NCI-H460 (cell line): ENCODE results near the gene FGF5. TPM values are rescaled to one million over a fixed set of nuclear protein-coding genes. Genes with fewer than 3 reads are reported as not detected.
"Not testable (repeated sequence)": the region's sequence is repeated elsewhere in the genome, so short reads cannot be mapped to it uniquely, and the experiment has no call there.

ENCODE experiments used
- DNase-seq: peaks from one replicate; pipeline ENCODE4 v3.0.0-alpha.2; 2016; ENCODE audit warnings: low read depth; ENCODE audit errors: extremely low read depth
- polyA plus RNA-seq: library from polyadenylated mRNA; depleted of rRNA; stranded (reverse); fragments of >200 nt; gene quantifications from 2 replicates; pipeline ENCODE4 v1.2.3, GENCODE V29; 2014; cell fraction: nucleus; rRNA removed
- total RNA-seq: library from RNA; depleted of rRNA; stranded (reverse); fragments of >200 nt; shearing (Covaris generic); gene quantifications from 2 replicates; pipeline ENCODE4 v1.2.3, GENCODE V29; 2014; rRNA removed

FGF5 gene, protein sequence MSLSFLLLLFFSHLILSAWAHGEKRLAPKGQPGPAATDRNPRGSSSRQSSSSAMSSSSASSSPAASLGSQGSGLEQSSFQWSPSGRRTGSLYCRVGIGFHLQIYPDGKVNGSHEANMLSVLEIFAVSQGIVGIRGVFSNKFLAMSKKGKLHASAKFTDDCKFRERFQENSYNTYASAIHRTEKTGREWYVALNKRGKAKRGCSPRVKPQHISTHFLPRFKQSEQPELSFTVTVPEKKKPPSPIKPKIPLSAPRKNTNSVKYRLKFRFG
- total RNA-seq = not detected in 2 replicates
- polyA plus RNA-seq = not detected in 2 replicates

DNA sequence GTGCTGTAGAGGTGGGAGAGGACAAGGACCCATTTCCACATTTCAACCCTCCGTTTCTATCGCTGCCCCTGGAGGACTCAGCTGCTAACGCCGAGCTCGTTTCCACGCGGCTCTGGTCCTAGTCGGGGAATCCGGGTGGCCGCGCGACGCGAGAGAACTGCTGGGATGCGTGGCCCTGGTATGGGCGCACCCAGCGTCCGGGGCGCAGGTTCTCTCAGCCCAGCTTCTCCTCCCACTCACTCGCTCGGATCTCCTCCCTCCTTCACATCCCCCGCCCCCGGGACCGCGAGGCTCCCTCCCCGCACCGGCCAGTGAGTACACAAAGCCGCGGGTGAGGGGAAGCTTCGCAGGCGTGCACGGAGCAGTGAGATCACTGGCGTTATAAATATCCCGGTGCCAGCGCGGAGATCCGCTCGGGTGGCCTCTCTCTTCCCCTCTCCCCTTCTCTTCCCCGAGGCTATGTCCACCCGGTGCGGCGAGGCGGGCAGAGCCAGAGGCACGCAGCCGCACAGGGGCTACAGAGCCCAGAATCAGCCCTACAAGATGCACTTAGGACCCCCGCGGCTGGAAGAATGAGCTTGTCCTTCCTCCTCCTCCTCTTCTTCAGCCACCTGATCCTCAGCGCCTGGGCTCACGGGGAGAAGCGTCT is at the start of gene FGF5:
Gene FGF5 (plus strand): TSS at position 412 of the 649 bp plus-strand sequence. CDS start 161 bp downstream, at position 573.
- DNase-seq = no peak

DNA sequence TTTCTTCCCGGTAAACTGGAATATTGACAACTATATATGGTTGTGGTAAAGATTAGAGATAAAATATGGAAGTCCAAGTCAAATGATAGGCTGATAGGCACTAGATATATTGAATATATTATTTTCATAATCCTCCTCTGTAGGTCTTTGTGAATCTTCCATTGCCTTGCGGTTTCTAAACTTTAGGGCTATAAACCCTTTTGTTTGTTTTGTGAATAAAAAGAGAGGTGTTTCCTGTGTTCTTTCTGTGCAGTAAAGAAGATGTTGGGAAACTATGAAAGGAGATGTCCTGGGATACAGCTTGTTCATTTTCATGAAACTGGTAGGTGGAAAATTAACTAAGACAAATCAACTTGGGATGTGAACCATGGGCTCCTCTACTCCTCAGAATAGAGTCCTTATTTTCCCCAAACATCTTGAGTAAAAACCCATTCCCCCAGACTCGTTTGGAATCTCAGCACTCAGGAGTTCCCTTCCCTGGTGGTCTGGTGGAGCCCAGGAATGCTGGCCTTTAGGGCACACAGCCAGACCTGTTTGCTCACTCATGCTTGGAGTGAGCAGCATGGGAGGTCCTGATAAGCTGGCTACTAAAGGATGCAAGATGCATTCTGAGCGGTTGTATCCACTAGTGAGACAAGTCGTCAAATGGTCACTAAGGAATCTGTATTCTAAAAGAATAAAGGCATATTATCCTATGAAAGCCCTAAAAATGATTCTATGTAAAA is 47.0 kb upstream of the FGF5 start:
- no peak for DNase-seq

DNA sequence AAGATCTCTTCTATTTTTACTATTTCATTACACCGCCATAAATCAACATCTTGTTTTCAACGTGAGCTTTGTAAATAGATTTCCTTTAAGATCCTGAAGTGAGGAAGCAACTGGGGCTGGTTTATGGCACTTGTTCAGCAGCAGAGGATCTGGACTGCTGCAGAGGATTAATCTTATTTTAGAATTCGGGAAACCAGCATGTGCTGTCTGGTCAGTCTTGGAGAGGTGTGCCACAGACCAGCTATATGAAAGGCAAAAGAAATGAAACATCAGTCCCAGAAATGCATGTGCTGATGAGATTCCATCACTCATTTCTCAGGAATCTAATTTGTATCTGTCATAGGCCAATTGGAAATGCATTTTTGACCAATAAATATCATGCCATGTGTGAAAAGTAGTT is 45.8 kb upstream of the FGF5 start:
- no peak for DNase-seq

DNA sequence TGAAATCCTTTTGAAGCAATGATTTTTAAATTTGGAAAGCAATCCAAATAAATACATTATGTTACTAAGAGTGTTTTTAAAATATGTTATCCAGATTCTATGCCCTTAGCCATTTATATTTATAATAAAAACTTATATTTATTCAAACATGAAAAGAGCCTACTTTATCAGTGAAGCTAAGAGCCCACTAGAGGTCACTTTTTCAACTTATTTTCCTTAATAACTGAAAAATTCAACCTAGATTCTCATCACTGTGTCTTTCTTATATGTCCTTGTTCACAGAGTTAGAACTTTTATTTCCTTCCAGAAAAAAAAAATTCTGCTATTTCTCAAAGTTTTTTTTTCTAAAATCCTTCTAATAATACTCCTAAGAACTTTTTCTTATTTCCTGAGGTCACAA is 45.3 kb upstream of the FGF5 start:
- DNase-seq = no peak

DNA sequence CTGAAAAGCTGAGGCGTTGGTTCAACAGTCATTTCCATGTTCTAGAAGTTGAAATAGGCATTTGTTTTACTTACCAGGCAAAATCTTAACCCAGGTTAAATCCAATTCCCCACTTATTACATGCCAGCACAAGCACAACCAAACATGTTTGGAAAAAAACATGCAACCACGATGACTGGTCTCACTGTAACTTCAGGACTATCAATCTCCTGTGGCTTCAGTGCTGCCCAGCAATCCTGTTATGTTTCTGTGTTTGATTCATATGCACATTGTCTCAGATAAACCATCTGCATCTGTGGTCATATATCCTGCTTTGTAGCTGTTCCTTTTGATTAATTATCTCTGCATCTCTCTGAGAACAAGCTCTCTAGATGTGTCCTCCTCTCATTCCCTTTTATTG is 40.9 kb upstream of the FGF5 start:
- no peak for DNase-seq

DNA sequence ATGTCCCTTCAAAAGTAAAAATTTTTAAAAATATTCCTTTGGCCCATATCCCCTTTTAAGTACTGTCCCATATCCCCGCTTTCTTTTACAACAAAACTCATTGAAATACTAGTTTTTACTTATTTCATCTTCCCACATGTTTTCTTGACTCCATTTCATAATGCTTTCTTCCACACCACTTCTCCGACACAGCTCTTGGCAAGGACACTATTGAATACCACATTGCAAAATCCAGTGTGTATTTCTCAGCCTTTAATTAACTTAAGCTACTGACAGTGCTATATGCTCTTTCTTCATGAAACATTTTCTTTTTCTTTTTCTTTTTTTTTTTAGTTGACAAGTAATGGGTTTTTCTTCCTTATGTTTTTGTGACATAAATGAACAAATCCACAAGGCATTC is 40.4 kb upstream of the FGF5 start:
- DNase-seq = no peak

DNA sequence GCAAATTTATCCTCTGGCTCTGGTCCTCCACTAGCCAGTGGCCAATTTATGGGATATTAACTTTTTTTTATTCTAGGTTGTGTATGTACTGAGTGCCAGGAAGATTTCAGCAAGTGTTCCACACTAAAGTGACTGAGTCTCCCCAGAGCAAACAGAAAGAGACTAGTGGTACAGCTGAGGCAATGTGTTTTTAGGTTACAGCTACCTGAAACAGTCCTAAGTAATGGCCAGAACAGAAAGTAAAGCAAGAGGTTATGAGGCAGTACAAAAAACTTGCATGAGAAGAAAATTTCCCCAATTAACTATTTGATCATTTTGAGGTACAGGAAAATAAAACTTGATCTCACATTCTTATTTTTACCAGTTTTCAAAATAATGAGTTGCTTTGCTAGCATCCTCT is 38.0 kb upstream of the FGF5 start:
- DNase-seq = no peak

DNA sequence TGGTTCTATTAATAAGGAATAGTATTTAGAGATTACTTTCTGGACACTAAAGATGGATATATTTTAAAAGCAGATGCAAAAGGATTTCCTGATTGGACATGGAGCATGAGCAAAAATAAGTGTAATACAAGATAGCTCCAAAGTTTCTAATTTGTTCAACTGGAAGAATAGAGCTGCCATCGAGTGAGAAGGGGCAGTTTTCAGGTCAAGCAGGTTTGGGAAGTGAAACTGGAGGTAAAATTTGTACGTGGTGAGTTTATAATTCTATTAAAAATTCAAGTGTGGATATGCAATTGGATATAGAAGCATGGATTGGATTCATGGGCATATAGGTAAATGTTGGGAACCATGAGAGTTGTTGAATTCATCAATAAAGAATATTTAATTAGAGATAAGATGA is 37.3 kb upstream of the FGF5 start:
- no peak for DNase-seq

DNA sequence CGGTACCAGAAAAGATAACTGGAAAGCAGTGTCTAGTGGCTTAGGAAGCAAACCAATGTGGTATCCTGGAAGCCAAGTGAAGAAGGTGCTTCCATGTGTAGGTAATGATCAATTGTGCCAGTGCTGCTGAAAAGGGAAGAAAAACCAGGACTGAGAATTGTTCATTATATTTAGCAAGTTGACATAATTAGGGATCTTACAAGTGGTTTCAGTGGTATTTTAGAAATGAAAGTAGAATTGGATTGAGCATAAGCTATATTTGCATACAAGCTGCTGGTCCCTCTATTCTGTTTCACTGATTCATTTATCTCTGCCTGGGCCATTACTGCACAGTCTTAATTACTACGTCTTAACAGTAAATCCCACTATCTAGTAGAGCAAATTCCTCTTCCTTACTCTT is 36.9 kb upstream of the FGF5 start:
- DNase-seq = no peak

DNA sequence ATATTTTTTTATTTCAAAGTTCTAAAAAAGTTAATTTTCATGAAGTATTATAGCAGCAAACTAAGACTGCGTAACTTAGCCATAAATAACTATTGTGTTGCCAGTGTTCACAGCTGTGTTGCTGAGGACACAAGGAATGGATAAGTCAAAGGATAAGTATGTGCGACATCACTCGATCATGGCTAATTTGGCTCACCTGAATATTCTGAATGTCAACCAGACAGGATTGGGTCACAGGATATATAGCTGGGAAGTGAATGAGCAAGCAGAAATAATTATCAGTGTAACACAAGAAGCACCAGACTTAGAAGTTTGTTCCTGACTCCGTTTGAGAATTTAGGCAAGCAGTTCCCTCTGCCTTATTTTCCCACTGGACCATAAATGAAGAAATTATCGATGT is 35.3 kb upstream of the FGF5 start:
- DNase-seq = no peak

DNA sequence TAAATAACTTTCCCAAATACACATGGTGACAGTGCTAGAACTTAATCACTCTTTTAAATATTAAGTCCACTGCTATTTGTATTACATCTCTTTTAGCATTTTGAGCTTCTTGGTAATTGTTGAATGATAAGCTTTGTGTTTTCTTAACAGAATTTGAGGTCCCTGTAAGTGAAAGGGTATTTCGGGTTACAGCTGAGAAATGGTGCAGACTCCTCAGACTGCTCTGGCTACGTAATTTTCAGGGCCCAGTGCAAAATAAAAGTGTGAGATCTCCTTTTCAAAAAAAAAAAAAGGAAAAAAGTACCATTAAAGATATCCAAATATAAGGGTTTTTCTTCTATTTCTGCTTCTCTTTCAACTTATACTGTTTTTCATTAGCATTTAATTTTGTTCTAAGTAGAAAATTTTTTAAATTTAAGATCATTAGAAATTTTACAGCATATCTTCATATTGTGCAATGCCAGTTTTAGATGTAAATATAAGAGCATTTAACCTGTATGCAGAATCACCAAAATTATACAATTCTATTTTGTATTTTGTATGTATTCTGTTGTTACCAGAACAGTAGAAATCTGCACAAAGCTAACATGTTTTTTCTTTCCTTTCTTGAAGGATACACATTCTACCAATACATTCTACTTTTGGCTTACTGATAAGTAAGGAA is 33.6 kb upstream of the FGF5 start:
- DNase-seq = no peak

DNA sequence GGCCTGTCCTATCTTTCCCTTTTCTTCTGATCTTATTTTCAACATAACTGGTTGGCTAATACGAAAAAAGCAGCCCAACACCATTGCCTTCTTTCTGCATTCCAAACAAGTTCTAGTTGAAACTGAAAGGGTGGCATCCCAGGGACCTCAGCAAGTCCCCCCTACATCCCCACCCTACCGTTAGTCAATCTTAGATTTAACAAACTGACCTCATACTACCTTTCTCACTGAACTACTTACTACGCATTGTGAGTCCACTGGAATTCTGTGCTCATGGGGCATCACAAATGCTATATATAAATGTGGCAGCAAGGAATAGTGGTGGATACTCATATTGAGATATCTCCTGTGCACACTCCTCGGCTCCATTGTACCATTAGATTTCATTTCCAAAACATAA is 33.1 kb upstream of the FGF5 start:
- DNase-seq = no peak

DNA sequence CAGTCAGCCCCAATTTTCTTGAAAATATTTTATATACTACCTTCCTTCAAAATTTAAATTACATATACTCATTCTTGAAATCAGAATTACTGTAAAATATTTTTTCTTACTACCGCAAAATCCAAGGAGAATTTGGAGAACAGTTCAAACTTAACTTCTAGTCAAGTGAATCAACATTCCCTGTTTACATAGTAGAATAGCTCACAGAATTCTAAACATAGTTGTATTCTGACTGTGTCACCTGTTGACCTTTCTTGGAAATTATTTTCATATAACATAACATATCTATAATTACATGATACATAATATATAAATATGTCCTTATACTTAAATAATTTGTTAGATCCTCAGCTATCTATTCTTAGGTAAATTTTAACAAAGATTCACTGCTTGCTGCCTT is 31.0 kb upstream of the FGF5 start:
- DNase-seq = no peak

DNA sequence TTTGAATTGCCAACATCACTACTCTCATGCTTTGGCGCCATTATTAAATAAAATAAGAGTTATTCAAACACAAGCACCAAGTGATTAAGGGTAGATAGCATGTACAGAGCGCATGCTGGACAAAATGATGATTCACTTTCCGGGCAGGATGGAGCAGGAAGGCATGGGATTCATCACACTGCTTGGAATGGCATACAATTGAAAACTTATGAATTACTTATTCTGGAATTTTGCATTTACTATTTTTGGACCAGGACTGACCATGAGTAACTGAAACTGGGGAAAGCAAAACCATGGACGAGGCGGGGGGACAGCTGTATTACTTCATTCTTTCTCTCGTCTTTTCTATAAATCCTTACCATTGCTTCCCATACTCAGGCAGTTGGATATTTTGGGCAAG is 28.5 kb upstream of the FGF5 start:
- DNase-seq = no peak

DNA sequence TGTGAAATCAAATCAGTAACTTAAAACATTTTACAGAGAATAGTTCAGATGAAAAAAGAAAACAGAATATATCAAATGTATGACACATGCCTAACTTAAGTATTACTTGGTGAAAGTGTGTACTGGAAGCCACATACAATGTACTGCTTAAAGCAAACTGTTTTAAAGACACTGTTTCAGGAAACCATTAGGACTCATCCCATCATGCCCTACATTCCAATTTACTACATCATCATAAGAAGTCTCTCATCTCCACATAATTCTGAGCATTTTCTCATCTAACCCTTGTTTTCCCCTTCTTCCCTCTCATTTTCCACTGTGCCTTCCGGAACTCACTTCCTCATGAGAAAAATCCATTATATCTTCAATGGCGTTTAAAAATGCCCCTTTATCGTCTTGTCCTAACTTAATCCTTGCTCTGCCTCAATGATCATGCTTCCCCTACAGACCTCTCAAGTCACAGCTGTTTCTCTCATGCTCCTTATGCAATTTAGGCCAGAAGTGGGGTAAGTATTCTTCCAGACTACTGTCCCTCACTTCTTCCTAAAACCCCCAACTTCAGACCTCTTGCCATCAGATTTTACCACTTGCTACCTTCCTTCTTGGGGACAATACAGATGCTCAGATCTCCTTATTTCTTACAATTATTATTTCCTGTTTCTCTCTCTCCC is 26.8 kb upstream of the FGF5 start:
- DNase-seq = no peak

DNA sequence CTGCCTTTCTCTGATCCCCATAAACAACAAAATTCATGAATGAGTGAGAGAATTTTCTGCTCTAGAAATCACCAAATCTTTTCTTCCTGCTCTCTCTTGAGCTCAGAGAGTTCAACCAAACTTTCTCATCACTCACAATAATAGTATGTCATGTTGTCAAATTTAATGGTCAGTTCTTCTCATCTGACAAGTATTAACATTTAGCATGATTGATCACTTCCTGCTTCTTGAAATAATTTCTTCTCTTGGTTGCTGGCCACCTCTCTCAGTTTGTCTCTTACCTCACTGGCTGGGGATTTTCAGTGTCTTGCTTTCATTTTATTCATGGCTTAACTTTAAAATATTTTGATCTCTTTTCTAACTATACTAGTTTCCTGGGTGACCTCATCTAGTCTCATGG is 25.5 kb upstream of the FGF5 start:
- no peak for DNase-seq

DNA sequence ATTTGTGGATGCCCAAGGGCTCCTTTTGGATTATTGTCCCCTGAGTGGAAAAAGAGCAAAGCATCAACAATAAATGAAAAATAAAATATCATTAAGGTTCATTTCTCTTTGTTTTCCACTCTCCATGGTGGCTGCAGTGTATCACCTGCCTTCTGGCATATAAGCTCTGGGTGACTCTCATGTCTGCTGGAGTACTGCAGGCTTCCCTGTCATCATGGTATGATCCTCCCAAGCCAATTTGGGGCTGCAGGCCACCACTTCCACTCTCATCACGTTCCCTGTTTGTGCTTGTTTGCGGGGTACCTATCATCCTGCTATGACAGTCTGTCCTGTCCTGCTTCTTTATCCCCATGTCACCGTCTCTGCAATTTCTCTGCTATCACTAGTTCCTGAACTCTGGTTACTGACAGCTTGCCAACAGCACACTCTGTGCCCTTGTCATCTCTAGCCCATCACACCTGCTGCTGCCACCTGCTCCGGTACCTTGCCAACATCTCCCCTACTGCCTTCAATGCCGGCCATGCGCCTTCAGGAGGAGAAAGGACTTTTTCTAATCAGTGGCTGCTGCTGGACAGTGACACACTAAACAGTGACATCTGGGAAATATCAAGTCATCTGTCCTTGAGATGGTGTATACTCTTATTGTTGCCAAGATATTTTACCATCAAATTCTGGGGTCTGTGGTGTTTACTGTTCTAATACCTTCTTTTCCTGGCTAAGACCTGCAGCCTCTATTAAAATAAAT is 23.0 kb upstream of the FGF5 start:
- DNase-seq = no peak

DNA sequence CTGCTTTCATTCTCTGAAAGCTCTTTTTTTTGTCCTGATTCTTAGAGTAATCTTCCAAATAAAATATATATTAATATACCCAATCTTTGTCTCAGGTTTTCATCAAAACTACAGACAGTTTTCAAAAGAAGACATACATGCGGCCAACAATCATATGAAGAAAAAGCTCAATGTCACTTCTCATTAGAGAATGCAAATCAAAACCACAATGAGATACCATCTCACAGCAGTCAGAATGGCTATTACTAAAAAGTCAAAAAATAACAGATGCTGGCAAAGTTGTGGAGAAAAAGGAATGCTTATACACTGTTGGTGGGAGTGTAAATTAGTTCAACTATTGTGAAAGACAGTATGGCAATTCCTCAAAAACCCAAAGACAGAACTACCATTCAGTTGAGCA is 19.0 kb upstream of the FGF5 start:
- DNase-seq = not testable (repeated sequence)

DNA sequence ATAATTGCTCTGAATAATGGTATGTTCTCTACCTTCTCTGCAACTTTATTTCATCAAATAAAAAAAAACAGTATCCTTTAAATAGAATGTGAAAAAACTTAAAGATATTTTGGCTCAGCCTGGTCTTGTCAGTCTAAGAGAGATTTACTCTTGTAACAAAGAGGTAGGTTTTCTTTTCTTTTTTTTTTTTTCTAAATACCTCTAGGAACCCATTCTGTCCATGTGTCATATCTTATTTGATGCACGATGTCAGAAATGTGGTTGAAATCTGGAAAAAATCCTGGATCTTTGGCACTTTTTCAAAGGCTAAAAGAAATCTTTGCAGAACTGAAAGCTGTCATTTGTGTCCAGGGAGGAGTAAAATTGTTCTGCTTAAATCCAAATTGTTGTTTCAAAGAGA is 17.3 kb upstream of the FGF5 start:
- DNase-seq = no peak

DNA sequence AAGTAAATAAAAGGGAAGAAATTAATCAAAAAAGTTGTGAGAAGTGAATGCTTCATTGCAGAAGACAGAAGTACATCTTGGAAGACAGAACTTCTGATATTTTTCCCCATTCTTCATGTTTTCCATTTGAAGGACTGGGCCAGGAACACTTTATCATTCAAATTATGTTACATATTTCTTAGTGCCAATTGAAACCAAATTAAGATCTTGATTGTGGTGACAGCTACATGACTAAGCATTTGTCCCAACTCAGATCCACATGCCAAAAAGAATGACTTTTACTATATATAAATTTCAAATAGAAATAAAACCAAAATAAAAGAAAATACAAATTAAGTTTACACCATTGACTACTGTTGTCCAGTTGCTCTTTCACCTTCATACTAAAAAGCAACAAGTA is 14.0 kb upstream of the FGF5 start:
- no peak for DNase-seq
